ENCODE results near the gene ARL2BP.

The ARL2BP gene

DNA sequence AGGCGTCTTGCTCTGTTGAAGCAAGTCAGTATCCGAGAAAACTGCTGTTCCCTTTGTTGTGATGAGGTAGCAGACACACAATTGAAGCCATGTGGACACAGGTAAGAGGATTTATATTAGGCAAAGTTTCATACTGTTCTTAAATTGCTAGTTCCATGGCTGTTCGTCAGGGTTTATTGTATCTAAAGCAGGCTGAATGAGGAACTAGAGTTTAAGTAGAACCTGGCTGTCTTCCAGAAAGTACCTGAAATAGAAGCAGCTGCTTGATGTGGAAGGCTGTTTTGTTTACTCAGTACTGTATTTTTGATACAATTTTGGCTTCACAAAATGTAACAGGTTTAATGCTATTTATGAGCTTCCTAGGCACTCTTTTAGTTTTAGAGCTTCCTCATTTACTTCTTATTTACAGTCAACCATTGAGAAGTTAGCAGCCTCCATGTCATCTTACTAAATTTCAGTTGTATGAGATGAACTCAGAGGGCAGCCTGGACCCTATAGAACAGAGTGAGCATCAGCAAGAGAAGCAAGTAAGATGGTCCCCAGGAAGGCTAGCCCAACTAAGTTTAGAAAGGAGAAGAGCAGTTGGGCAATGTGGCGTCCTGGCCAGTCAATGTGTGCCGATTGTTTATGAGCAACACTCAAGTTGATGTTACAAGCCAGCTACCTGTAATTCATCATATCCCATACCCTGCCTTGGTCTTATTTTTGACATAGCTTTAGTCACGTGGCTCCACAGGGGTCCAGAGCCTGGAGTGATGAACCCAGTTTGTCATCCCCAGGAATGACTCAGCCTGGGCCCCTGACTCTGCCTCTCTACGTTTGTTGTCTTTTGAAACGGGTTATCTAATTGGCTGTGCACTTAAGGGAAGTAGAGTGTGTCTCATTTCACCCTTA lies 9.7 kb upstream of the ARL2BP start:
- peak; percentile 13 for DNase-seq (ENCODE audit: low read depth)

DNA sequence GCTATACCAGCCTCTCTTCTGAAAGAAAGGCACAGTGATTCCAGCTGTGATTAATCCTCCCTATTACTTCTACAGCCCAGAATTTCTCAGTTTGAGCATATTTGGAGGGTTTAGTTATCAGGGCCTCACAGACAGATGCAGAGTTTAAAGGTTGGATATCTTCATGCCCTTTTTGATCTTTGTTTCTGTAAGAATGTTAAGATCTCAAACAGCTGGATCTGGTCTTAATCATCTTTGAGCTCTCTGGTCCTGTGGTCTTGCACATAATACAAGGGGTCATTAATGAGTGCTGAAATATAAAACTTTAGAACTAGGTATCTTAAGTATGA lies 9.1 kb upstream of the ARL2BP start:
- no peak for DNase-seq (ENCODE audit: low read depth)

DNA sequence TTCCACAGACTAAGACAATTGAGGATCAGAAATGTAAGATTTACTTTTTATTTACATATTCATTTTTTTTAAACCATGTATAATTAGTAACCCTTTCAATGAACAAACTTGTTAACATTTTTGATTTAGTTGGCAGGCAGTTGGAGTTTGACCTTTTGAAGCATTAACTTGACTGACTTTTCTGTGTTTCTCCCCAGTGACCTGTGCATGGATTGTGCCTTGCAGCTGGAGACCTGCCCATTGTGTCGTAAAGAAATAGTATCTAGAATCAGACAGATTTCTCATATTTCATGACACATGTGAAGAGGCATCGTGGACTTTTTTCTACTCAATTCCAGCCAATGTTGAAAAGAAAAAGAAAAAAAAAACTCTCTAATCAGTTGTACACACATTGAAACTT lies 6.4 kb upstream of the ARL2BP start:
- DNase-seq (ENCODE audit: low read depth): no peak

DNA sequence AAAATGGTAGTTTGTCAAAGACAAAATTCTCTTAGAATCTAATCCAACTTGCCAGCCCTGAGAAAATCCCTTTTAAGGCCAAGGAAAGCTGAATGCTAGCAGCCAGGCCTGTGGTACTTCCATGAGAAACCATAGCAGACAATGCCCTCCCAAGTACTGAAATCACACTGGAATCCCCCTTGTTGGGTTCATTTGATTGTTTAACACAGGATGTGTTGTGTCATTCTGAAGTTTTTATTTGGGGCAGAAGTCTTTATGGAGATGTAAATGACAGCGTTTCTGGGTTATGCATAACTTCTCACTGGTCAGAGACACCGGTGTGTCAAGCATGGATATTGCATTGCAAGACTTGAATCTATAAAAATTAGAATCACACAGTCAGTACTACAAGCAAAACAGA lies 6.0 kb upstream of the ARL2BP start:
- DNase-seq (ENCODE audit: low read depth): no peak

DNA sequence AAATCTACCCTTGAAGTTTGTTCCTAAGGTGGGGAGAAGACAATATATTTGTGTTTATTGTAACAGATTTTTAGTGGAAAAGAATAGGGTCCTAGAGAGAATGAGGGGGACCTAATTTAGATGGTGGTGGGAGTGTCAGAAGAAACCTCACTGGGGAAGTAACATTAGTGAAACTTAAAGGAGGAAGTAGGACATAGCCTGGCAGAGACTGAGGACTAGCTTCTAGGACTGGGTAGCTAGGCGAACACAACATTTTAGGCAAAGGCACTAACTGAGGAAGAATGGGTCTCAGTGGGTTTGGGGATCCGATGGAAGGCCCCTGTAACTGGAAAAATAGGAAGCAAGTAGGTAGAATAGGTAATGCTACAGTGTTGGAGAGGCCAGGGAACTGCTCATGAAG lies 4.2 kb upstream of the ARL2BP start:
- DNase-seq (ENCODE audit: low read depth): no peak

DNA sequence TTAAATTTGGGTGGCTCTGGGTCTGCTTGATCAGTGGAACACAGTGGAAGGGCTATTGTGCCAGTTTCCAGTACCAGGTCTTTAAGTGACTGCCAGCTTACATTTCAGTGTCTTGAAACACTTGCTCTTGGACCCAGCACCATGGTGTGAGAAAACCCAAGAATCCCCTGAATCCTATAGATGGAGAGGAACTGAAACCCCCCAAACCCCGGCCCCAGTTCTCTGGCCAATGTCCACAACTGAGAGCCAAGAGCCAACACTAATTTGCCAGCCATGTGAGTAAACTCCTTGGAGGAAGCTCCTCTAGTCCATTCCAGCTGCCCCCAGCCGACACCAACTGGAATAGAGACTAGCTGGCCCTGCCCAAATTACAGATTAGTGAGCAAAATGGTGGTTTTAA lies 2.4 kb upstream of the ARL2BP start:
- no peak for DNase-seq (ENCODE audit: low read depth)

DNA sequence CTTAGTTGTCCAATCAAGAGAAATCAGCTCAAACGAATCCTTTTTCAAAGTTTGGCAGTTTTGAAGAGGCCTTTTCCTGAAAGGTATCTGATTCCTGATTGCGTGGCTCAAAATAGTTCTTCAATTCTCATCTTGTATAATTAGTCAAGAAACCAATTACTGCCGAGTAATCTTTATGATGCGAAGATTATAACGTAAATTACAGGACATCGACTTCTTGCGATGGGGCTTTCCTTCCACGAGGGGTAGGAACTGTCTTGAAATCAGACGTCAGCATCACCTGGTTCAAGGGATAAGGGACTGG lies 644 bp upstream of the ARL2BP start:
- no peak for DNase-seq (ENCODE audit: low read depth)

DNA sequence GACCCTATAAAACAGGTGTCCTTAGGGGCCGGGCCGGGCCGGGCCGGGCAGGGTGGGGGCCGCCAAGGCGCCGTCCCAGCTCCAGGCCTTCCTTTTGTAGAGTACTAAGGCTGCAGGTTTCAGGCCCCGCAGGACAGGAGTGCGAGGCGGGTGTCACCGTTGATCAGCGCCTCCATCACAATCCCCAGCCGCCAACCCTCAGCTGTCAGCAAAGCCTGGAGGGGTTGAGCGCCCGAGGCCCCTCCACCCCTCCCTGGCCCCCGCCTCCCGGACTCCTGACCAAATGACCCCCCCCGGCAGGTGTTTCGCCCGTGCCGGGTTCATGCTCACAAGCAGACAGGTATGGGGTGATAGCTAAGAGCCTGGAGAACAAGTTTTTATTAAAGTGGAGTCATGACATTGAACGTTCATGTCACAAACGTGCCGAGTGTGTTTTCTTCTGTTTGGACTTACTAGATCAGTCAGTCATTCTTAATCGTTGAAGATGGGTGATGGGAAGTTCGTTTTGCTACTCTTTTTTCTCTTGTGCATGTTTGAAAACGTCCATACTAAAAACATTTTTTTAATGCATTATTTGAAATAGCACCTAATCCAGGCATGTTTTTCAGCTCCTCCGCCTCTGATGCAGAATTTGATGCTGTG lies 534 bp downstream of the ARL2BP start:
- DNase-seq (ENCODE audit: low read depth): no peak

DNA sequence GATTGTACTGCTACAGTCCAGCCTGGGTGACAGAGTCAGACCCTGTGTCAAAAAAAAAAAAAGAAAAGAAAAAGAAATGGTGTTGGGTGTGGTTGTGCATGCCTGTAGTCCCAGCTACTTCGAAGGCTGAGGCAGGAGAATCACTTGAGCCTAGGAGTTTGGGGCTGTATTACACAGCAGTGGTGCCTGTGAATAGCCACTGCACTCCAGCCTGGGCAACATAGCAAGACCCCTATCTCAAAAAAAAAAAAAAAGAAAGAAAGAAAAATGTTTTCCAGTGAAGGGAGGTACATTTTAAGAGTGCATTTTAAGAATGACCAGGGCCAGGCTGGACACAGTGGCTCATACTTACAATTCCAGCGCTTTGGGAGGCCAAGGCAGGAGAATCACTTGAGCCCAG lies 6.3 kb downstream of the ARL2BP start:
- DNase-seq (ENCODE audit: low read depth): no peak

DNA sequence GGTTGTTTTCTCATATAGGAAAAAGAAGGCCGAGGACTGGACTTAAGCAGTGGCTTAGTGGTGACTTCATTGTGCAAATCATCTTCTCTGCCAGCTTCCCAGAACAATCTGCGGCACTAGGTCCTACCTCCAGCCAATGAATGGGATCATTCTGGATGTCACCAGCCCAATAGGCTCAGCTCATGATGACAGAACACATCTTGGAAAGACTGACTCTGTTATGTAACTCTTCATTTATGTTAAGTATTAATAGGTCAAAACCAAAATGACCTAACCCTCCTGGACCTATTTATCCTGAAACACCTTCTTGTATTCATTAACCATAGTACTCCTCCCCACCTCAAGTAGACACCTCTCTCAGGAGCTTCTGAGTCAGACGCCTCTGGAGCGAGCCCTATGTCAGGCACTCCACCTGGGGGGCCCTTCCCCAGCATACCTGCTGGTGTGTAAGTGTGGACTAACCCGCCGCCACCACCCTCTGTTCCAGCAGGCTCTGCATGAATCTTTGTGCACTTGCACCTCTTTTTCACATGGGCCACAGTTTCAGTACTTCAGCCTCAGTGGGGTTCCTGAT lies 7.2 kb downstream of the ARL2BP start:
- no peak for DNase-seq (ENCODE audit: low read depth)

DNA sequence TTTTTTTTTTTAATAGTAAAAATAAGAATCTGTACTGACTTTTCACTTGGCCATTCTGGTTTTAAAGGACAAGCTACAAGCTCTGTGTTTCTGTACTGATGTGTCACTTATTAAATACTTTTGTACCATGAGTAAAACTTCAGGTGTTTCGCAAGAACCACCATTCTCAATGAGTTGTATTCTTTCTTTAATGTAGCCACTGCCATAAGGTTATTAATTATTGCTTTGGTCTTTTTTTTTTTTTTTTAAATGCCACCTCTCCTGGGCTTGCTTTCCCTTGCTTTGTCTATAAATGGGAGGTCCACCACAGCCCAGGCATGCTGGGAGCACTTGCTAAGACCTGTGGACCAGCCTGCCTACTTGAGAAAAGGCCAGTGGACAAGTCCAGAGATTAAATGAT lies 8.4 kb downstream of the ARL2BP start:
- DNase-seq (ENCODE audit: low read depth): no peak

DNA sequence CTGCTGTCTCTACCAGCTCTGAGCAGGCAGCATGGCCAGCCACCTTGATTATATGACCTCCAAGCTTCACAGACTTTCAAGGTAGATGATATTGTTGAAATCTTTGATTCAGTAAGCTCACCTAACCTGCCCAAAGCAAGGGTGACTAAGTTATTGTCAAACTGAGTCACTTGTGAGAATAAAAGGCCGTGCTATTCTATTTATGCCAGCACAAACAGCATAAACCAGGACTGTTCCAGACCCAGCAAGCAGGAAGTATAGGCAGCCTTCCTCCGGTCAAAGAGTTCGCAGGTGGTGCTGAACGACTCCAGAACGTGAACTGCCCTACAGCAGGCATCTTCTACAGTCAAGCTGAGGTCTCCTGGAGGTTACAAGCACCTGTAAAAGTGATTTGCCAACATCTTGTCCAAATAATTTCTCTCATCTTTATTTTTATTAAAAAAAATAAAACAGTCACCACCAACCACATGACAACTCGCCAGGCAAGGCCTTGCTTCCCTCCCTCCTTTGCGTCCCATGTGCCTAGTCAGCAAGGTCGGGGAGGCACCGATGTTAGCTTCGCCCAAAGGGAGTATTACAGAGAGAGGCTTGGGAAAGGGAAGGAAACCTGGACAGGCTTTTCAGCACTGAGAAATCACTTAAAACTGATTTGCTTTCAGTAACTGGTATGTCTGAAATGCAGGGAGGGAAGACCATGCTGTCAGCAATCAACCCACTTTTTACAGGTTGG lies 10.8 kb downstream of the ARL2BP start:
- DNase-seq (ENCODE audit: low read depth): no peak

DNA sequence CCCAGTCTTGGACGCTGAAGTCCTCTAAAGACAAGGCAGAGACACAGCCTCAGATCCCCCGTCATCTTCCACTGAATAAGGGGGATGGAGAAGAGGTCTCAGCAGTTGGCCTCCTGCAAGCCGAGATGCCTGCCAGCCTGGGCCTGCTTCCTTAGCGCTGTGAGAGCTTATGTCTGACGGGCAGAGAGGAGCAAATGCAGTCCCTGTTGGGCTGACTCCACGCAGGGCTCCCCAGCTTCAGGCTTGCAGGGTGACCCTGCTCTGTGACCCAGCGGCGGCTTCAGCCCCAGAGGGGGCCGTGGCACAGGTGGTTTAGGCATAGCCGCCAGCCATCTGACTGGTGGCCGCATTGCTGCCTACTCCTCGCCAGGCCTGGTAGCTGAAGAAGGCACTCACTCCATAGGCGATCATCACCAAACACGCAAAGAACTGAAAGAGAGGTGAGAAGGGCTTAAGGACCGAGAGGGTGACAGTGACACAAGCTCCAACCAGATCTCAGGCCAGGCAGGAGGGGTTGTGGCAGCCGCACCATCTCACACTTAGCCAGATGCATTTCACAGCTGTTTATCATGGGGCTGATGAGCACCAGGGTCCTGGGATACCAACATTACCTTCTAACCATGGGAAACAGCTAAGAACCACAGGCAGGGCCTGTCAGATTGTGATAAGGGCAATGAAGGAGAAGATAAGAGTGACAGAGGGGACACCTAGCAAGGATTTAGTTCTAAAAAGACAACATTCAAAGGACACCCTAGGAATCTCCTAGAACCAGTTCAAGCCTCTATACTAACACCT lies 11.7 kb downstream of the ARL2BP start:
- no peak for DNase-seq (ENCODE audit: low read depth)

DNA sequence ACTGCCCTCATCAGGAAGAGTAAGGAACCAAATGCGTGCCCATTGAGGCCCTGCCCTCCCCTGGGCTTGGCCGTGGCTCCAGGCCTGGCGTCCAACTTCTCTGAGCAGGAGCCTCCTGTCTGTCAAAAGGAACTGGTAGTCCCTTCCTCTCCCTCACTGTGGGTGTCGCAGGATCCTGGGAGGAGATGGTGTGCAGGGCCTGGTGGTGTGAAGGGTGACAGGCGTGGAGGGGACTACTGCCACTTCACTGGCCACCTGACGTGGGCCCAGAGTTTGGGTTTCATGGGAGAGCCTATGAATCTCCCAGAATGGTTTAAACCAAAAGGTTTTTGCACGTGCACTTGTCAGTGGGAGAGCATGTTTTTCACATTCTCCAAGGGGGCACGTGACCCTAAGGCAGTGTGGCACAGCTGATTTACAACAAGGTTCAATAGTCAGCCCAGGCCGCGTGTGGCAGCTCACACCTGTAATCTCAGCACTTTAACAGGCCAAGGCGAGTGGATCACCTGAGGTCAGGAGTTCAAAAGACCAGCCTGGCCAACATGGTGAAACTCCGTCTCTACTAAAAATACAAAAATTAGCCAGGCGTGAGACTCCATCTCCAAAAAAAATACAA lies 12.5 kb downstream of the ARL2BP start:
- DNase-seq (ENCODE audit: low read depth): no peak

DNA sequence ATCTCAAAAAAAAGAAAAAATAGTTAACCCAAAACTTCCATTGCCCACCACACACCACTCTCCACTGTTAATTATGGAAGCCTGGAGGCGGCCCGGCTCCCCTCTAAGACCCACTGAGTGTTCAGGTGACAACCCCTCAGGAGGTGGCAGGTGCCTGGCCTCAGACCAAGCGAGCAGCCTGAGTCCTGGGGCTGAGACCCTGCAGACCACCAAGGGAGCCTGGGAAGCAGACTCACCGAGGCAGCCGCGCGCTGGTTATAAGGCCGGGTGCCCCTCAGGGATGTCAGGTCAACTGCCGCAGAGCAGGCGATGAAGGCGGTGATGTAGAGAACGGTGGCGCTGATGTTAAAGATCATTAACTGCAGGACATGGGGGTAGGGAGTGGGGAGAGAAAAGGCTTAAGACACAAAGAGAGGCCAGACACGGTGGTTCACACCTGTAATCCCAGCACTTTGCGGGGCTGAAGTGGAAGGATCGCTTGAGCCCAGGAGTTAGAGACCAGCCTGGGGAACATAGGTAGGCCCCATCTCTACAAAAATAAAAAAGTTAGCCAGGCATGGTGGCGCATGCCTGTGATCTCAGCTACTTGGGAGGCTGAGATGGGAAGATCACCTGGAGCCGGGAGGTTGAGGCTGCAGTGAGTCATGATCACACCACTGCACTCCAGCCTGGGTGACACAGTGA lies 13.3 kb downstream of the ARL2BP start:
- DNase-seq (ENCODE audit: low read depth): no peak

DNA sequence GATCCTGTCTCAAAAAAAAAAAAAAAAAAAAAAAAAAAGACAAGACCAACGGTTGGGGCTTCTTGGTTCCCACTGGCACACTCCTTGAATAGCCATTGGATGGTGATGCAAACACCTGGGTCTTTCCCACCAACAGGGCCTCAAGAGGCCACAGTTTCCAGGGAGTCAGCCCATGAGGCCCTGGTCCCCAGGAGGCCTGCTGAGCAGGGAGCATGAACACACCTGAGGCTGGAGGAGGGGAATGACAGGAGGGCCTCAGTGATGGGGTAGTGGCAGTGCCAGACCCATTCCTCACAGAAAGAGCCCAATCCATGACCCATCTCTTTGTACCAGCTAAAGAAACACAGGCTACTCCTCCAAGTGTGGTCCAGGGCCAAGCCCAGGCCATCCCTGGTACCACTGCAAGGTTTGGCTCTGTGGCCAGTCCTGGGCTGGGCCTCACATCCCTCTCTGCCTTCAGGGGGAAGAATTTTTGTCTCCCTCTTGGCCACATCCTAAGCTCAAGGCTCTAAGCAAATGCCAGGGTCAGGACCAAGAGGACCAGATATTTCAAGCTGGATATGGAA lies 13.9 kb downstream of the ARL2BP start:
- no peak for DNase-seq (ENCODE audit: low read depth)

DNA sequence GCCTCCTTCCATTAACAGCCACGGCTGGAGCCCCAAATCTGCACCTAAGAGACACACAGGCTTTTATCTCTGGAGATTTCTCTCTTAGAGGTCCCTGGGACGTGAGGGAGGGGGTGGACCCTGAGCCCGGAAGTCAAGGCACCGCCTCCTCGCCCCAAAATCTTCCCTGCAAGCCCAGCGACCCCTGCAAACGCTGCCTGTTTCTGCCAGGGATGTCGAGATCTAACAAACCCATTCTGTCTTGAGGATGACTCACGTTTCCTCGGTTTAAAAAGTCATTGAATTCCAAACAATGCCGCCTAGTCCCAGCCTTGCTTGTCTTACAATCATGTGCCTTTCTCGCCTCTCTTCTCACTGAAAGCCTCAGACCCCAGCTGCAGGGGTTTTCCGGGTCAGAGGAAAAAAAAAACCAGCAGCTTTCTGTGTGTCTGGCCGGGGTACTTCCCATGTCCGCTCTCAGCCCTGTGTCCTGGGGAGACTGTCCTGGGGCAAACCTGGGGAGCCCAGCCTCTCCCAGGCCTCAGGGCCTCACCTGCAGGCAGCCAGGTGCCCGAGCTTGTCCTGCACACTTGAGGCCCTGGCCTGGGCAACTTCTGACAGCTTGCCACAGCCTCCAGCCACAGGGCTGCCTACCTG lies 15.4 kb downstream of the ARL2BP start:
- DNase-seq (ENCODE audit: low read depth): peak; percentile 32

DNA sequence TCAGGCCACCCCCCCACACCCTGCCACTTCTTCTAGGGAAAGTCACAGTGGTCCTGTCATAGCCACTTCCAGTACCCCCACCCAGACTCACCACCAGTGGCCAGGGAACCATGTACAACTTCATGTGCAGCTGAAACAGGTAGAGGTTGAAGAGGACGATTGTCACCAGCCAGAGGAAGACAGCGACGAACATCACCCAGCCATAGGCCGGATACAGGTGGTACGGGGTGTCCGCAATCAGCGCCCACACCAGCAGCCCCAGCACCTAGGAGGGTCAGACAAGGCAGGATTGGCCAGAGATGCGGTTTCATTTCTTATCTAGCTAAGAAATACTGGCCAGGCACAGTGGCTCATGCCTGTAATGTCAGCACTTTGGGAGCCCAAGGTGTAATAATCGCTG lies 16.7 kb downstream of the ARL2BP start:
- DNase-seq (ENCODE audit: low read depth): no peak

DNA sequence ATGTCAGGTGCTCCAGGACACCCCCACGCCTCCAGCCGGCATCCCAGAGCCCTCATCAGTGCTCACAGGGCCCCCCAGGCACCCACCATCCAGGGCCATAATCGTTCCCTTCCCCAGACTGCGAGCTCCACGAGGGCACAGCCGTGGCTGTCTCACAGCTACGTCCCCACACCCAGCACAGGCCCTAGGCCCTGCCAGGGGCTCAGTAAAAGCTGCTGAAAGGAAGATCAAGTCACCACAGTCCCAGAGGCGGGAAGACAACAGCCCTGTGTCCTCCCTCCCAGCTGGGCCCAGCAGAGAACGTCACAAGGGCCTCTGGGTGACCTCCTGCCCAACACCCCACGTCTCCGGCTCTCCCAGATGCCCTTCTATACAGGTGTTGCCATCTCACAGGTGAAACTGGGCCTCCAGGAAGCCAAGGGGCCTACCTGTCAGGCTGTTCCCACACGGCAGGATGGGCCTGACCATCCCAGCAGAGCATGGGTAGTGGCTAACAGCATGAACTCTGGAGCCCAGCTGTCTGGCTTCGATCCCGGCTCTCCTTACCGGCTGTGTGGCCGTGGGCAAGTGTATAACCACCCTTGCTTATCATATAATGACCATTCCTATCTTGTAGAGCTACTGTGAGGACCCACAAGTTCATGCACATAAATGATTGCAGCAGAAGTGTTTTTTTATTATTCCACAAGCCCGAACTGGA lies 17.9 kb downstream of the ARL2BP start:
- no peak for DNase-seq (ENCODE audit: low read depth)

Data from stromal cell of bone marrow (primary cell).